ENCODE data around the gene SULF2. TPM values are rescaled to one million over a fixed set of nuclear protein-coding genes. Genes with fewer than 3 reads are reported as not detected.
"Not testable (repeated sequence)": the region's sequence is repeated elsewhere in the genome, so short reads cannot be mapped to it uniquely, and the experiment has no call there.

Gene SULF2
- total and polyA plus RNA-seq, 2 donors: 34.7 to 40.3 TPM

- WGBS: 58% methylated on average over 6 of the region's 6 CpGs
- H3K27ac ChIP-seq (ENCODE audit: low read depth): no peak overlapping the region
- DNase-seq (ENCODE audit: extremely low spot score): no peak
- H3K36me3 ChIP-seq (ENCODE audit: insufficient read depth): no peaks in the 10 kb centered on the region
- H3K4me1 ChIP-seq (ENCODE audit: insufficient read depth): no peaks in the 10 kb centered on the region
- H3K4me3 ChIP-seq (ENCODE audit: low read depth, low read length): no peak overlapping the region
Measured at GRCh38 chr20:47799116-47799715, 13.9 kb upstream of the SULF2 start.

- Histone ChIP-seq H3K4me3 (ENCODE audit: low read depth, low read length) (no peak overlapping the region), H3K27ac (ENCODE audit: low read depth) (no peak overlapping the region), H3K4me1 (ENCODE audit: insufficient read depth) (no peaks in the 10 kb centered on the region), H3K36me3 (ENCODE audit: insufficient read depth) (no peaks in the 10 kb centered on the region)
- no peak for DNase-seq (ENCODE audit: extremely low spot score)
- 83% methylated on average over 9 of the region's 9 CpGs for WGBS
Measured at GRCh38 chr20:47796971-47797370, 11.7 kb upstream of the SULF2 start.

- no peak overlapping the region for H3K27ac ChIP-seq (ENCODE audit: low read depth)
- H3K4me3 ChIP-seq (ENCODE audit: low read depth, low read length): no peak overlapping the region
- DNase-seq (ENCODE audit: extremely low spot score): no peak
- no peaks in the 10 kb centered on the region for H3K4me1 ChIP-seq (ENCODE audit: insufficient read depth)
- 78% methylated on average over 17 of the region's 17 CpGs for WGBS
- no peaks in the 10 kb centered on the region for H3K36me3 ChIP-seq (ENCODE audit: insufficient read depth)
Measured at GRCh38 chr20:47795214-47795907, 10.1 kb upstream of the SULF2 start.

GRCh38 chr20:47794264-47794663 is 9.0 kb upstream of the SULF2 start:
- 96% methylated on average over 6 of the region's 6 CpGs for WGBS
- not testable (repeated sequence) for H3K27ac ChIP-seq (ENCODE audit: low read depth)

GRCh38 chr20:47792021-47792618 is 6.8 kb upstream of the SULF2 start:
- Histone ChIP-seq H3K4me1 (ENCODE audit: insufficient read depth) (no peaks in the 10 kb centered on the region), H3K36me3 (ENCODE audit: insufficient read depth) (no peaks in the 10 kb centered on the region), H3K27ac (ENCODE audit: low read depth) (no peak overlapping the region), H3K4me3 (ENCODE audit: low read depth, low read length) (no peak overlapping the region)
- WGBS: 46% methylated on average over 9 of the region's 9 CpGs
- DNase-seq (ENCODE audit: extremely low spot score): peak; percentile 41

More at GRCh38 chr20:47794264-47794663, 9.0 kb upstream of the SULF2 start:
- H3K4me3 ChIP-seq (ENCODE audit: low read depth, low read length); DNase-seq (ENCODE audit: extremely low spot score); H3K36me3 ChIP-seq (ENCODE audit: insufficient read depth); H3K4me1 ChIP-seq (ENCODE audit: insufficient read depth): not testable (repeated sequence)

- H3K27ac ChIP-seq (ENCODE audit: low read depth): no peak overlapping the region
- no peaks in the 10 kb centered on the region for H3K36me3 ChIP-seq (ENCODE audit: insufficient read depth)
- H3K4me1 ChIP-seq (ENCODE audit: insufficient read depth): no peaks in the 10 kb centered on the region
- no peak overlapping the region for H3K4me3 ChIP-seq (ENCODE audit: low read depth, low read length)
- DNase-seq (ENCODE audit: extremely low spot score): no peak
- 95% methylated on average over 2 of the region's 2 CpGs for WGBS
Measured at GRCh38 chr20:47791084-47791599, 5.9 kb upstream of the SULF2 start.

GRCh38 chr20:47790580-47790965 is 5.3 kb upstream of the SULF2 start:
- no peaks in the 10 kb centered on the region for H3K4me1 ChIP-seq (ENCODE audit: insufficient read depth)
- no peak overlapping the region for H3K4me3 ChIP-seq (ENCODE audit: low read depth, low read length)
- no peak for DNase-seq (ENCODE audit: extremely low spot score)
- WGBS: 91% methylated on average over 5 of the region's 5 CpGs
- H3K36me3 ChIP-seq (ENCODE audit: insufficient read depth): no peaks in the 10 kb centered on the region
- no peak overlapping the region for H3K27ac ChIP-seq (ENCODE audit: low read depth)

GRCh38 chr20:47789764-47790579 is 4.7 kb upstream of the SULF2 start:
- peak; percentile 51 for DNase-seq (ENCODE audit: extremely low spot score)
- H3K4me1 ChIP-seq (ENCODE audit: insufficient read depth): no peaks in the 10 kb centered on the region
- WGBS: 68% methylated on average over 10 of the region's 10 CpGs

GRCh38 chr20:47789081-47789763 is 3.9 kb upstream of the SULF2 start:
- 44% methylated on average over 12 of the region's 12 CpGs for WGBS
- Histone ChIP-seq H3K4me3 (ENCODE audit: low read depth, low read length) (no peak overlapping the region), H3K36me3 (ENCODE audit: insufficient read depth) (no peaks in the 10 kb centered on the region), H3K4me1 (ENCODE audit: insufficient read depth) (no peaks in the 10 kb centered on the region), H3K27ac (ENCODE audit: low read depth) (no peak overlapping the region)
- DNase-seq (ENCODE audit: extremely low spot score): peak; percentile 84

More at GRCh38 chr20:47789764-47790579, 4.7 kb upstream of the SULF2 start:
- H3K27ac ChIP-seq (ENCODE audit: low read depth): no peak overlapping the region
- no peaks in the 10 kb centered on the region for H3K36me3 ChIP-seq (ENCODE audit: insufficient read depth)
- H3K4me3 ChIP-seq (ENCODE audit: low read depth, low read length): no peak overlapping the region

GRCh38 chr20:47788741-47789080 is 3.4 kb upstream of the SULF2 start:
- H3K4me1 ChIP-seq (ENCODE audit: insufficient read depth): no peaks in the 10 kb centered on the region
- no peak overlapping the region for H3K4me3 ChIP-seq (ENCODE audit: low read depth, low read length)
- H3K36me3 ChIP-seq (ENCODE audit: insufficient read depth): no peaks in the 10 kb centered on the region
- H3K27ac ChIP-seq (ENCODE audit: low read depth): no peak overlapping the region
- 88% methylated on average over 11 of the region's 11 CpGs for WGBS
- no peak for DNase-seq (ENCODE audit: extremely low spot score)

GRCh38 chr20:47786765-47787107 is 1.5 kb upstream of the SULF2 start:
- 22% methylated on average over 6 of the region's 6 CpGs for whole genome bisulfite sequencing
- H3K27ac ChIP-seq (ENCODE audit: low read depth): no peak overlapping the region
- H3K36me3 ChIP-seq (ENCODE audit: insufficient read depth): no peaks in the 10 kb centered on the region
- no peaks in the 10 kb centered on the region for H3K4me1 ChIP-seq (ENCODE audit: insufficient read depth)
- DNase-seq (ENCODE audit: extremely low spot score): no peak
- no peak overlapping the region for H3K4me3 ChIP-seq (ENCODE audit: low read depth, low read length)

- H3K4me3 ChIP-seq (ENCODE audit: low read depth, low read length): peak overlapping the region; percentile 48
- no peaks in the 10 kb centered on the region for H3K4me1 ChIP-seq (ENCODE audit: insufficient read depth)
- DNase-seq (ENCODE audit: extremely low spot score): peak; percentile 79
- no peaks in the 10 kb centered on the region for H3K36me3 ChIP-seq (ENCODE audit: insufficient read depth)
- H3K27ac ChIP-seq (ENCODE audit: low read depth): no peak overlapping the region
- under 1% methylated on average over 86 of the region's 86 CpGs for WGBS
Measured at GRCh38 chr20:47785854-47786764, 828 bp upstream of the SULF2 start.

All from urinary bladder (tissue), 4 donors.